ENCODE measurements around the gene UQCR11. TPM values are rescaled to one million over a fixed set of nuclear protein-coding genes. Genes with fewer than 3 reads are reported as not detected.

The UQCR11 gene
- total RNA-seq, 3 donors from 2014 or later: 59.6 to 117 (median 63.4) TPM

GRCh38 chr19:1630811-1631210 lies 25.5 kb upstream of the UQCR11 start:
- DNase-seq (ENCODE audit: low spot score in 2 of 2): no peak
- no peak for TF ChIP-seq CTCF (IDR thresholded peaks at IDR 0.05)
- TF ChIP-seq POLR2A (IDR thresholded peaks at IDR 0.05): no peak
- no peak for TF ChIP-seq POLR2AphosphoS5 (IDR thresholded peaks at IDR 0.05)
- intact Hi-C loops (cut with DNase I; ENCODE audit: low total_unique reads): no loop called here
- no peak overlapping the region for H3K27ac ChIP-seq
- no peak overlapping the region for H3K4me3 ChIP-seq
- no peaks in the 10 kb centered on the region for H3K4me1 ChIP-seq
- H3K9me3 ChIP-seq: no peaks in the 10 kb centered on the region
- no peaks in the 10 kb centered on the region for H3K27me3 ChIP-seq
- no peaks in the 10 kb centered on the region for H3K36me3 ChIP-seq

DNA sequence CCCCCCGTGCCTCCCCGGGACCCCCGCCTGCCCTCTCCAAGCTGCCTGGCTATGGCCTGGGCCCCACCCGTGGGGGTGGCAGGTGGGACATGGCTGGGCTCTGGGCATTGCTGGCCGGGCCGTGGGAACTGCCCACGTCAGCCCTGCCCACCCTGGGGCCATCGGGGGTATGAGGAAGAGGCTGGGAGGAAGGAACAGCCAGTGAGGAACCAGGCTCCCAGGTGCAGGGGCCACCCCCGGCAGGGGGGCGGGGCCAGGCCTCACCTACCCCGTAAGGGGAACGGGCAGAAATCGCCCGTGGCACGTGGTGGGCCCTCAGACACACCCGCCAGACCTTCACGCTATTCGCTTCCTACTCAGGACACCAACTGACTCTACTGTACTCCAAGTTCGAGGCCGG lies 24.8 kb upstream of the UQCR11 start:
- TF ChIP-seq POLR2AphosphoS5 (IDR thresholded peaks at IDR 0.05): no peak
- H3K27me3 ChIP-seq: no peaks in the 10 kb centered on the region
- H3K9me3 ChIP-seq: no peaks in the 10 kb centered on the region
- H3K4me3 ChIP-seq: no peak overlapping the region
- intact Hi-C loops (cut with DNase I; ENCODE audit: low total_unique reads): no loop called here
- no peak overlapping the region for H3K27ac ChIP-seq
- no peaks in the 10 kb centered on the region for H3K4me1 ChIP-seq
- no peaks in the 10 kb centered on the region for H3K36me3 ChIP-seq
- DNase-seq (ENCODE audit: low spot score in 2 of 2): no peak

GRCh38 chr19:1629256-1629808 lies 24.1 kb upstream of the UQCR11 start:
- H3K36me3 ChIP-seq: no peaks in the 10 kb centered on the region
- H3K9me3 ChIP-seq: no peaks in the 10 kb centered on the region
- TF ChIP-seq POLR2AphosphoS5 (IDR thresholded peaks at IDR 0.05) (no peak), POLR2A (IDR thresholded peaks at IDR 0.05) (no peak), CTCF (IDR thresholded peaks at IDR 0.05) (no peak)
- H3K4me3 ChIP-seq: no peak overlapping the region
- no peak for DNase-seq (ENCODE audit: low spot score in 2 of 2)
- H3K27me3 ChIP-seq: no peaks in the 10 kb centered on the region
- H3K4me1 ChIP-seq: no peaks in the 10 kb centered on the region
- no peak overlapping the region for H3K27ac ChIP-seq
- intact Hi-C loops (cut with DNase I; ENCODE audit: low total_unique reads): no loop called here

GRCh38 chr19:1627194-1627593 lies 21.9 kb upstream of the UQCR11 start:
- no peak for DNase-seq (ENCODE audit: low spot score in 2 of 2)
- Histone ChIP-seq H3K4me1 (no peaks in the 10 kb centered on the region), H3K9me3 (no peaks in the 10 kb centered on the region), H3K27me3 (no peaks in the 10 kb centered on the region), H3K4me3 (no peak overlapping the region), H3K27ac (no peak overlapping the region), H3K36me3 (no peaks in the 10 kb centered on the region)
- TF ChIP-seq POLR2AphosphoS5 (IDR thresholded peaks at IDR 0.05) (no peak), CTCF (IDR thresholded peaks at IDR 0.05) (no peak), POLR2A (IDR thresholded peaks at IDR 0.05) (no peak)
- intact Hi-C loops (cut with DNase I; ENCODE audit: low total_unique reads): no loop called here

DNA sequence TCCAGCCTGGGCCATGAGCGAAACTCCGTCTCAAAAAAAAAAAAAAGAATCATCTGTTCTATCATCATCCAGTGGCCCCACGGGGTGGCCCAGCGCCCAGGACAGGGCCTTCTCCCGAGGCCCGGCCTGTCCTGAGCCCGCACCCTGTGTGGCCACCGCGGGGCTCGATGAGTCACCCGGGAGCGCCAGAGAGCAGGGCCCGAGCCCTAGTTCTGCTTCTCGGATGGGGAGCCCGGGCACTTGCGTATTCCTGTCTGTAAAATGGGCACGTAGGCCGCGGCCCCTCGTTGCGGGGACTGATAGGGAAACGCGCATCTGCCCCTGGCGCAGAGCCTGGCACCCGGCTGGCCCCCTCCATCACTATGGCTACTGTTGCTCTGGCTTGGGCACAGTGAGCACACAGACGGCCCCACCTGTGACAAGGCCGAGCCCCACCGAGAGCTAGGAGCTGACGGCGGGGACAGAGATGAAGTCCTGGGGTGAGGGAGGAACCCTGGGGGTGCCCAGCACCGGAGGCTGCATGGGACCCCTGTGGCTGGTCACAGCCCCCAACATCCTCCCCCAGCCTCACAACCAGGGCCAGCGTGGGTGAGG lies 21.3 kb upstream of the UQCR11 start:
- Histone ChIP-seq H3K4me3 (no peak overlapping the region), H3K27ac (no peak overlapping the region), H3K36me3 (no peaks in the 10 kb centered on the region), H3K4me1 (no peaks in the 10 kb centered on the region), H3K27me3 (no peaks in the 10 kb centered on the region), H3K9me3 (no peaks in the 10 kb centered on the region)
- TF ChIP-seq CTCF (IDR thresholded peaks at IDR 0.05) (no peak), POLR2A (IDR thresholded peaks at IDR 0.05) (no peak), POLR2AphosphoS5 (IDR thresholded peaks at IDR 0.05) (no peak)
- no peak for DNase-seq (ENCODE audit: low spot score in 2 of 2)
- intact Hi-C loops (cut with DNase I; ENCODE audit: low total_unique reads): no loop called here
